K562 (cell line): ENCODE measurements around the gene KDF1. TPM values are rescaled to one million over a fixed set of nuclear protein-coding genes. Genes with fewer than 3 reads are reported as not detected.

Experiments
- CHD7 ChIP-seq: fragments of 200-600 bp; sonication (generic); IDR thresholded peaks from one replicate; pipeline ENCODE4 v1.6.1; 2012; ENCODE audit warnings: mild to moderate bottlenecking, low read depth, low read length, inconsistent platforms
- DPF2 ChIP-seq: fragments of 450-650 bp; IDR thresholded peaks from 2 replicates; pipeline ENCODE4 v1.6.1; 2016
- ERF ChIP-seq: fragments of 450-650 bp; formaldehyde crosslinking; IDR thresholded peaks from 2 replicates; pipeline ENCODE4 v1.4.0; 2020; ENCODE audit warnings: mild to moderate bottlenecking, mixed read lengths
- EZH2 ChIP-seq: IDR thresholded peaks from 2 replicates; pipeline ENCODE4 v1.6.1; 2012; ENCODE audit warnings: low read depth, mild to moderate bottlenecking, inconsistent platforms, low read length, borderline replicate concordance
- HIVEP1 ChIP-seq: fragments of 250-450 bp; sonication (Bioruptor Pico); IDR thresholded peaks from 2 replicates; pipeline ENCODE4 v1.4.0; 2020; ENCODE audit warnings: mild to moderate bottlenecking
- LEF1 ChIP-seq: fragments of 450-650 bp; IDR thresholded peaks from 2 replicates; pipeline ENCODE4 v1.6.1; 2016; ENCODE audit warnings: mild to moderate bottlenecking
- MYC ChIP-seq, 2 experiments: fragments of 250-450 bp in 1 of 2; sonication (Bioruptor Pico) in 1 of 2; IDR thresholded peaks; 2 replicates each; pipeline versions ENCODE4 v1.5.1 to v1.6.1; 2012 to 2021; ENCODE audit warnings: low read depth in 2 of 2, borderline replicate concordance in 1 of 2, improper control_type of control experiment in 1 of 2, low read length in 1 of 2, mild to moderate bottlenecking in 1 of 2, moderate library complexity in 1 of 2
- NFYB ChIP-seq: IDR thresholded peaks from 2 replicates; pipeline ENCODE4 v1.6.1; 2011; ENCODE audit warnings: mild to moderate bottlenecking, moderate library complexity; ENCODE audit not compliant: insufficient read length; ENCODE audit errors: extremely low read depth
- NONO ChIP-seq, 2 experiments: fragments of 200-400 bp in 1 of 2; fragments of 450-650 bp in 1 of 2; formaldehyde crosslinking in 1 of 2; IDR thresholded peaks; 2 replicates each; pipeline ENCODE4 v1.6.1; 2017; ENCODE audit warnings: low read depth in 2 of 2, mild to moderate bottlenecking in 2 of 2, moderate library complexity in 2 of 2, low read length in 1 of 2
- RBM39 ChIP-seq: fragments of 200-400 bp; formaldehyde crosslinking; optimal IDR thresholded peaks from 2 replicates; pipeline ENCODE3; 2018; ENCODE audit warnings: low read depth, low read length
- SNRNP70 ChIP-seq: fragments of 200-400 bp; formaldehyde crosslinking; optimal IDR thresholded peaks from 2 replicates; pipeline ENCODE3; 2017; ENCODE audit warnings: low read depth, low read length
- SRSF3 ChIP-seq: fragments of 200-400 bp; formaldehyde crosslinking; IDR thresholded peaks from 2 replicates; pipeline ENCODE4 v1.6.1; 2016; ENCODE audit warnings: mild to moderate bottlenecking, low read length, moderate library complexity; ENCODE audit not compliant: insufficient read depth
- TRIM24 ChIP-seq, 2 experiments: fragments of 450-650 bp; IDR thresholded peaks; 2 replicates each; pipeline ENCODE4 v1.6.1; 2016
- ZBTB5 ChIP-seq: fragments of 450-650 bp; IDR thresholded peaks from 2 replicates; pipeline ENCODE4 v1.6.1; 2017; ENCODE audit warnings: antibody characterized with exemption
- polyA plus RNA-seq, 8 experiments: library from polyadenylated mRNA; depleted of rRNA in 4 of 8; stranded (reverse) in 5 of 8; unstranded in 3 of 8; fragments of >200 nt; fragmentation: Nextera tagmentation in 2 of 8; fragmentation: Illumina TruSeq in 1 of 8; extraction: Ambion mirVana in 2 of 8; extraction: Trizol in 1 of 8; gene quantifications; 2 replicates each; pipeline versions ENCODE4 v1.2.1 to v1.2.3, GENCODE V29; 2011 to 2014; ENCODE audit warnings: inconsistent platforms in 1 of 8, missing spikeins in 1 of 8
- total RNA-seq, 7 experiments: library from RNA; depleted of rRNA in 6 of 7; stranded (reverse); fragments of >200 nt in 6 of 7; fragmentation: Illumina TruSeq in 2 of 7; extraction: Trizol in 2 of 7; gene quantifications; 2 replicates each; pipeline versions ENCODE4 v1.2.1 to v1.2.3, GENCODE V29; 2011 to 2021; ENCODE audit warnings: low replicate concordance in 1 of 7

KDF1 gene
- total and polyA plus RNA-seq, 9 of the 15 experiments (the other 6 are each of a cell fraction or from before 2014, with no cell fraction given) = 0.38 to 1.9 (median 0.83) TPM

- TF ChIP-seq ZBTB5 (no peak), DPF2 (no peak), NONO (IDR thresholded peaks at IDR 0.05; ENCODE audit: low read depth in 2 of 2, low read length in 1 of 2) (peak in 1 of 2 experiments; percentile 38; a peak in 2 of 4 replicates), RBM39 (no peak), LEF1 (no peak), SNRNP70 (no peak), MYC (IDR thresholded peaks at IDR 0.05; ENCODE audit: low read depth, low read length) (peak; percentile 75), MYC (CRISPR knock-in tag; IDR thresholded peaks at IDR 0.05; ENCODE audit: borderline replicate concordance, low read depth) (peak; percentile 89; the same call in 1 of the 2 replicates), HIVEP1 (CRISPR knock-in tag) (no peak), TRIM24 (IDR thresholded peaks at IDR 0.05) (peak in 1 of 2 experiments; percentile 2; a peak in 1 of 4 replicates), CHD7 (no peak), EZH2 (no peak), SRSF3 (no peak), NFYB (peak; percentile 87), ERF (no peak; the same call in 1 of the 2 replicates)
These were observed 38.5 kb downstream of the KDF1 start, which contains the start of gene NUDC (continued) for GRCh38 chr1:26921540-26922430.
